K562 (cell line): ENCODE measurements around the gene RNF213. TPM values are rescaled to one million over a fixed set of nuclear protein-coding genes. Genes with fewer than 3 reads are reported as not detected.

ENCODE experiments used
- ATAC-seq: fragments of 200-7000 bp; cut with Tn5 transposase; 3 replicates; pipeline ENCODE4 v1.9.1; 2020; ENCODE audit warnings: moderate library complexity
- BruUV-seq: library from RNA; stranded (reverse); fragments of 400-500 nt; replicated peaks from 2 replicates; lab custom pipeline; 2021; lab: Mats Ljungman, UMichigan
- CTCF ChIA-PET: fragments of 300-600 bp; formaldehyde crosslinking; extraction: SDS; loops from one replicate; lab custom pipeline; 2021; ENCODE audit warnings: low intra/inter-chr PET ratio; lab: Yijun Ruan, JAX
- POLR2A ChIA-PET: fragments of 300-600, 350-650 bp; sonication (Branson Sonifier 250); formaldehyde crosslinking; extraction: SDS; loops from one replicate; lab custom pipeline; 2021; ENCODE audit warnings: antibody characterized with exemption, inconsistent platforms; lab: Yijun Ruan, JAX
- DNase-seq, 4 experiments: peaks; one replicate each; pipeline versions ENCODE4 v3.0.0 to v3.0.0-alpha.2; 2011 to 2018; ENCODE audit warnings: low spot score in 3 of 4, mixed read lengths in 3 of 4; ENCODE audit errors: extremely low read depth in 1 of 4
- FAIRE-seq: peaks from 2 replicates; lab custom pipeline; 2011; peaks lifted over from hg19 to GRCh38; lab: Jason Lieb, UNC
- H2AFZ ChIP-seq: 2 replicates; pipeline ENCODE4 v1.6.0; 2011; ENCODE audit warnings: low read depth, low read length, control low read depth, inconsistent platforms
- H3K27ac ChIP-seq: fragments of 200-600 bp; 3 replicates; pipeline ENCODE4 v1.8.0; 2011; ENCODE audit warnings: low read depth, mild to moderate bottlenecking, control low read depth, inconsistent platforms, low read length, moderate library complexity, mixed read lengths; ENCODE audit errors: extremely low read depth
- H3K27me3 ChIP-seq, 2 experiments: fragments of 300-600 bp in 1 of 2; 2 replicates in 1 of 2; 3 replicates in 1 of 2; pipeline versions ENCODE4 v1.6.0 to v1.8.0; 2011; ENCODE audit warnings: inconsistent platforms in 2 of 2, low read length in 2 of 2, mild to moderate bottlenecking in 1 of 2, mixed read lengths in 1 of 2, moderate library complexity in 1 of 2; ENCODE audit not compliant: control insufficient read depth in 2 of 2, insufficient read depth in 2 of 2
- H3K36me3 ChIP-seq: fragments of 300-600 bp; 3 replicates; pipeline ENCODE4 v1.8.0; 2011; ENCODE audit warnings: mild to moderate bottlenecking, low read length, inconsistent platforms; ENCODE audit not compliant: control insufficient read depth, insufficient read depth
- H3K4me1 ChIP-seq, 2 experiments: fragments of 200-600 bp in 1 of 2; replicated peaks in 1 of 2; 2 replicates in 1 of 2; 3 replicates in 1 of 2; pipeline versions ENCODE4 v1.5.1 to v1.8.0; 2011; ENCODE audit warnings: inconsistent platforms in 2 of 2, low read length in 2 of 2, mild to moderate bottlenecking in 1 of 2, mixed read lengths in 1 of 2, moderate library complexity in 1 of 2; ENCODE audit not compliant: control insufficient read depth in 2 of 2, insufficient read depth in 2 of 2
- H3K4me2 ChIP-seq: 2 replicates; pipeline ENCODE4 v1.6.1; 2011; ENCODE audit warnings: low read length, control low read depth, inconsistent platforms, mixed read lengths; ENCODE audit not compliant: insufficient read depth
- H3K4me3 ChIP-seq: fragments of 200-600 bp; sonication (generic), shearing (Covaris generic); 2 replicates; pipeline ENCODE4 v1.5.1; 2016; ENCODE audit warnings: control low read depth, inconsistent platforms
- H3K79me2 ChIP-seq: fragments of 200-600 bp; 3 replicates; pipeline ENCODE4 v1.8.0; 2011; ENCODE audit warnings: low read length, inconsistent platforms; ENCODE audit not compliant: control insufficient read depth, insufficient read depth
- H3K9ac ChIP-seq, 2 experiments: 2 replicates each; pipeline versions ENCODE4 v1.6.0 to v1.6.1; 2011; ENCODE audit warnings: low read depth in 2 of 2, low read length in 2 of 2, control low read depth in 1 of 2, inconsistent platforms in 1 of 2, mild to moderate bottlenecking in 1 of 2, mixed read lengths in 1 of 2; ENCODE audit not compliant: insufficient read depth in 1 of 2
- H3K9me1 ChIP-seq: one replicate; pipeline ENCODE4 v1.6.0; 2011; ENCODE audit warnings: inconsistent platforms, mild to moderate bottlenecking, low read length, moderate library complexity; ENCODE audit not compliant: control insufficient read depth, insufficient read depth
- H3K9me3 ChIP-seq: replicated peaks from 2 replicates; pipeline ENCODE4 v1.5.1; 2011; ENCODE audit warnings: low read depth, low read length, inconsistent platforms; ENCODE audit not compliant: control insufficient read depth, insufficient read depth
- H4K20me1 ChIP-seq: replicated peaks from 2 replicates; pipeline ENCODE4 v1.6.1; 2011; ENCODE audit warnings: low read length, inconsistent platforms, mixed read lengths; ENCODE audit not compliant: control insufficient read depth, insufficient read depth
- CTBP1 ChIP-seq: fragments of 450-650 bp; IDR thresholded peaks from 2 replicates; pipeline ENCODE4 v1.6.1; 2016; ENCODE audit warnings: borderline replicate concordance
- SMAD1 ChIP-seq: fragments of 150-350 bp; IDR thresholded peaks from 2 replicates; pipeline ENCODE4 v1.6.1; 2014; ENCODE audit warnings: low read length, low read depth; ENCODE audit not compliant: partially characterized antibody
- ZNF707 ChIP-seq: fragments of 250-450 bp; sonication (Bioruptor Pico); conservative IDR thresholded peaks from 2 replicates; pipeline ENCODE4 v1.8.0; 2022; ENCODE audit warnings: inconsistent platforms, mild to moderate bottlenecking, moderate library complexity
- WGBS: fragments of 100-300 bp; shearing (Covaris generic); methylation state at CpG from one replicate; pipeline ENCODE4 v1.1.6; 2016; ENCODE audit warnings: low coverage, mixed read lengths; ENCODE audit not compliant: insufficient coverage; ENCODE audit errors: missing lambda C conversion rate; 5-methylcytosine and 5-hydroxymethylcytosine counted together
- in situ Hi-C: fragments of 300-500 bp; cut with MboI; formaldehyde crosslinking; loops from 4 replicates; pipeline ENCODE4 v1.15.0; 2018; ENCODE audit warnings: inconsistent platforms, mixed read lengths
- intact Hi-C: fragments of 100-400 bp; cut with micrococcal nuclease; formaldehyde crosslinking; loops from 2 replicates; pipeline ENCODE4 v1.14.2; 2022
- polyA plus RNA-seq, 8 experiments: library from polyadenylated mRNA; depleted of rRNA in 4 of 8; stranded (reverse) in 5 of 8; unstranded in 3 of 8; fragments of >200 nt; fragmentation: Nextera tagmentation in 2 of 8; fragmentation: Illumina TruSeq in 1 of 8; extraction: Ambion mirVana in 2 of 8; extraction: Trizol in 1 of 8; gene quantifications; 2 replicates each; pipeline versions ENCODE4 v1.2.1 to v1.2.3, GENCODE V29; 2011 to 2014; ENCODE audit warnings: inconsistent platforms in 1 of 8, missing spikeins in 1 of 8
- total RNA-seq, 7 experiments: library from RNA; depleted of rRNA in 6 of 7; stranded (reverse); fragments of >200 nt in 6 of 7; fragmentation: Illumina TruSeq in 2 of 7; extraction: Trizol in 2 of 7; gene quantifications; 2 replicates each; pipeline versions ENCODE4 v1.2.1 to v1.2.3, GENCODE V29; 2011 to 2021; ENCODE audit warnings: low replicate concordance in 1 of 7
- TF ChIP-seq, protein P1 (sequence below): IDR thresholded peaks from 2 replicates; pipeline ENCODE4 v1.6.1; 2012; ENCODE audit warnings: low read depth, low read length, improper control_type of control experiment, borderline replicate concordance

The RNF213 gene
- total and polyA plus RNA-seq, 9 of the 15 experiments (the other 6 are each of a cell fraction or from before 2014, with no cell fraction given) = 5.3 to 33.6 (median 17.9) TPM

DNA sequence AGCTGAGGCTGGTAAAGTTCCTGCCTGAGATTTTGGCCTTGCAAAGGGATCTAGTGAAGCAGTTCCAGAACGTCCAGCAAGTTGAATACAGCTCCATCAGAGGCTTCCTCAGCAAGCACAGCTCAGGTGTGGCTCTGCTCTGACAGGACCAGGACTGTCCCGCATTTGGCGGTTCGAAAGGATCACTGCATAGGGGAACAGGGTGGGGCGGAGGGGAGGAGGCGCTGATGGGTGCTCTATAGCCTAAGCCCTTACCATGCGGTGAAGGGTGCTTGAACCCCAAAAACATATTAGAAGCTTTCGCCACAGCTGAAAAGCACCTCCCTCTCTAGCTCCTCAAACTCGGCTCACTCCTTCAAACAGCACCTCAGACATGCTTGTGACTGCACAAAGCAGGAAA, 124.4 kb downstream of the RNF213 start:
- in situ Hi-C loops (no loop called here), intact Hi-C loops (no loop called here)
- ATAC-seq = no peak
- Histone ChIP-seq H3K4me2 (no peak overlapping the region), H3K36me3 (peaks cover 77% of the 10 kb centered on the region; the same call in 2 of the 3 replicates), H3K9me1 (peaks cover 2% of the 10 kb centered on the region), H3K4me1 (no peaks in the 10 kb centered on the region), H3K9me3 (no peaks in the 10 kb centered on the region), H3K27ac (no peak overlapping the region), H2AFZ (no peak overlapping the region), H3K27me3 (no peaks in the 10 kb centered on the region), H4K20me1 (no peaks in the 10 kb centered on the region), H3K79me2 (no peaks in the 10 kb centered on the region)
- POLR2A ChIA-PET = interaction anchor here (0.6 to 1.0 kb wide), 2 partner anchors 10 to 336 kb away, joined by 4 read pairs; no protein-coding TSS in a partner anchor
- no peak for DNase-seq
- CTCF ChIA-PET = no interaction called here
- FAIRE-seq = no peak
- TF ChIP-seq, protein P1, sequence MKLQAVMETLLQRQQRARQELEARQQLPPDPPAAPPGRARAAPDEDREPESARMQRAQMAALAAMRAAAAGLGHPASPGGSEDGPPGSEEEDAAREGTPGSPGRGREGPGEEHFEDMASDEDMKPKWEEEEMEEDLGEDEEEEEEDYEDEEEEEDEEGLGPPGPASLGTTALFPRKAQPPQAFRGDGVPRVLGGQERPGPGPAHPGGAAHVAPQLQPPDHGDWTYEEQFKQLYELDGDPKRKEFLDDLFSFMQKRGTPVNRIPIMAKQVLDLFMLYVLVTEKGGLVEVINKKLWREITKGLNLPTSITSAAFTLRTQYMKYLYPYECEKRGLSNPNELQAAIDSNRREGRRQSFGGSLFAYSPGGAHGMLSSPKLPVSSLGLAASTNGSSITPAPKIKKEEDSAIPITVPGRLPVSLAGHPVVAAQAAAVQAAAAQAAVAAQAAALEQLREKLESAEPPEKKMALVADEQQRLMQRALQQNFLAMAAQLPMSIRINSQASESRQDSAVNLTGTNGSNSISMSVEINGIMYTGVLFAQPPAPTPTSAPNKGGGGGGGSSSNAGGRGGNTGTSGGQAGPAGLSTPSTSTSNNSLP = no peak
- no peak for TF ChIP-seq SMAD1
- no peak for TF ChIP-seq ZNF707 (CRISPR knock-in tag)
- TF ChIP-seq CTBP1 = no peak
- TF ChIP-seq, all 486 proteins: peak for 0
- Histone ChIP-seq H3K9ac (peak overlapping the region in 1 of 2 experiments; percentile 28; a peak in 1 of 4 replicates), H3K4me3 (no peak overlapping the region)
- no TSS peak for BruUV-seq
- 82% methylated on average over 9 of the region's 9 CpGs for WGBS
